GM06990 (cell line): Measurements from ENCODE around the gene HS6ST2.

Source experiments
- DNase-seq: peaks from one replicate; pipeline ENCODE4 v3.0.0-alpha.2; 2011; ENCODE audit not compliant: insufficient read length; ENCODE audit errors: extremely low read depth
- H3K27me3 ChIP-seq: replicated peaks from 2 replicates; pipeline ENCODE4 v1.6.0; 2011; ENCODE audit warnings: low read length; ENCODE audit not compliant: control insufficient read depth, insufficient read depth
- H3K36me3 ChIP-seq: 2 replicates; pipeline ENCODE4 v1.5.1; 2011; ENCODE audit warnings: low read length; ENCODE audit not compliant: control insufficient read depth, insufficient read depth
- H3K4me3 ChIP-seq: replicated peaks from 2 replicates; pipeline ENCODE4 v1.5.1; 2011; ENCODE audit warnings: low read depth, mild to moderate bottlenecking, control low read depth, low read length
- CTCF ChIP-seq: IDR thresholded peaks from 2 replicates; pipeline ENCODE4 v1.5.1; 2011; ENCODE audit warnings: low read length, control low read depth, mild to moderate bottlenecking, inconsistent platforms; ENCODE audit not compliant: insufficient read depth, poor library complexity, severe bottlenecking

Gene HS6ST2

GRCh38 chrX:132853040-132853439, 105.4 kb downstream of the HS6ST2 start:
- no peaks in the 10 kb centered on the region for H3K27me3 ChIP-seq
- no peaks in the 10 kb centered on the region for H3K36me3 ChIP-seq
- H3K4me3 ChIP-seq: no peak overlapping the region
- TF ChIP-seq CTCF: no peak
- no peak for DNase-seq

- TF ChIP-seq CTCF: no peak
- H3K36me3 ChIP-seq: no peaks in the 10 kb centered on the region
- DNase-seq: no peak
- no peaks in the 10 kb centered on the region for H3K27me3 ChIP-seq
- no peak overlapping the region for H3K4me3 ChIP-seq
Observed at GRCh38 chrX:132848296-132848970, 110.0 kb downstream of the HS6ST2 start.

- Histone ChIP-seq H3K4me3 (no peak overlapping the region), H3K27me3 (no peaks in the 10 kb centered on the region), H3K36me3 (no peaks in the 10 kb centered on the region)
- TF ChIP-seq CTCF: no peak
- no peak for DNase-seq
Observed at GRCh38 chrX:132843363-132843762, 115.1 kb downstream of the HS6ST2 start.

DNA sequence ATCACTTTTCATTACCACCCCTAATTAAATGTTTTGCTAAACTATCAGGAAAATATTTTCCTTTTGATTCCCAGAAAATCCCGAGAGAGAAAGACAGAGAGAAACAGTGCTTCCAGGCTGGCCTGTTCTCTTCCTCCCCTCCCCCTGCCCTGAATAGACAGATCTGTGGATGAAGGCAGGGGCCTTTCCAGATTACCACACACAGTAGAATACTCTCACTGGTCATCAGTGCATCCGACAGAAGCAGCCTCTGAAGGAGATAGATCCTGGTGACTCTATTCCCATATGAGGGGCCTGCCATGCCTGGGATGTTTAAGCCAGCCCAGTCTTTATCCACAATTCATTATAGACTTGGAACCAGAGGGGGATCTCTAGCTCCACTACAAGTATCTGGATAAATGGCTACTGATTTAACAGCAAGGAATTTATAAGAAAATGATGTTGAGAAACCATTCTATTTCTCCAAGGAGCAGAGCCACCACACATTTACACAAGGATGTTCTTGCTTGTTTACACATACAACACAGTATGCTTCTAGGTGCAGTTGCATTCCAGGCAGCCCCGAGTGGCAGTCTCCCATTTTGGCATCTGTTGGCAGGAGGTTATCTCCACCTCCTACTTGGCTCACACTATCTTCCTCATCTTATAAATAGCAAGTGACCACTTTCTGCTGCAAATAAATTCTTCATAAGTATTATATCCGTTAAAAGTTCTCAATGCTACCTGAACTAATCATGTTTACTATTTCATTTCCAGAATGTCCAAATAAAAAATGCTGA, 115.8 kb downstream of the HS6ST2 start:
- H3K36me3 ChIP-seq: no peaks in the 10 kb centered on the region
- DNase-seq: no peak
- no peak overlapping the region for H3K4me3 ChIP-seq
- no peak for TF ChIP-seq CTCF
- H3K27me3 ChIP-seq: no peaks in the 10 kb centered on the region

- no peak overlapping the region for H3K4me3 ChIP-seq
- no peaks in the 10 kb centered on the region for H3K36me3 ChIP-seq
- H3K27me3 ChIP-seq: no peaks in the 10 kb centered on the region
- DNase-seq: no peak
- TF ChIP-seq CTCF: no peak
Observed at GRCh38 chrX:132837967-132838366, 120.5 kb downstream of the HS6ST2 start.
